NK-92 treated with Interleukin-12 subunit alpha and Interleukin-12 subunit beta, amount 100 ng/mL, for 24 hours (cell line): ENCODE measurements around the gene PRKCZ.
"Not testable (repeated sequence)": the region's sequence is repeated elsewhere in the genome, so short reads cannot be mapped to it uniquely, and the experiment has no call there.

ENCODE experiments used
- DNase-seq: peaks from one replicate; lab custom pipeline; 2025; lab: John Stamatoyannopoulos, UW

PRKCZ gene

DNA sequence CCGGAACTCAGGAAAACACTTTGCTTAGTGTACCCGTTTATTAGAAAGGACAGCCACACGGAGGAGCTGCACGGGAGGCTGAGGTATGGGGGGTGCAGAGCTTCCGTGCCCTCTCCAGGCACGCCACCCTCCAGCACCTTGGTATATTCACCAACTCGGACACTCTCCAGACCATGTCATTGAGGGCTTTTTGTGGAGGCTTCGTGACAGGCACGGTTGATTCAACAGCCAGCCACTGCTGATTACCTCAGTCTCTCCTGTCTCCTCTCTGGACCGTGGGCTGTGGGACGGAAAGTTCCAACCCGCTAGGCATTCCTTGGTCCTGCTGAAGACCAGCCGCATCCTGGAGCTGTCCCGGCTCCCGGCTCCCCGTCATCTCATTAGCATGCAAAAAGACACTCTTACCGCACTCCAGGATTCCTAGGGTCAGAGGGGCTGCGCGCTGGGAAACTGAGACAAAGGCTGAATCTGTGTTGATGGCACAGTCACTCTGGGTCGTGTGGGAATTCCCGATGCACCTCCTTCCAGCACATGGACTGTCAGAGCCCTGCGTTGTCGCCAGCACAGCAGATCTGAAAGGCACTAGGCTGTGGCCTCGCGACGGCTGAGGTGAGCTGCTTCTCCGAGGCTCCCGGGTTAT, 65.6 kb downstream of the PRKCZ start:
- no peak for DNase-seq

DNA sequence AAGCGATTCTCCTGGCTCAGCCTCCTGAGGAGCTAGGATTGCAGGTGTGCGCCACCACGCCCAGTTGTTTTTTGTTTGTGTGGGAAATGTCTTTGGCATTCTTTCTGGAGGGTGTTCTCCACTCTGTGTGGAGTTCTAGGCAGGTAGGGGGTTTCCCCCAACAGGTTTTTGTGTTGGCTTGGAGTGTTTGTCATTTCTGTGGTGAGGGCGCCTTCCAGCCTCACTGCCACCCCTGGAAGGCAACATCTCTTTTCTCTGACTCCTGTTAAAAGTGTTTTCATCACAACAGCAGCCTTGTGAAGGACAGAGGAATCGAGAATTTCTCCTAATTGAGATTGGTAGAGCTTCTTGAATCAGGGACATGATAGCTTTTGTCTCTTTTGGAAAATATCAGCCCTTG, 69.7 kb downstream of the PRKCZ start:
- DNase-seq: no peak

DNA sequence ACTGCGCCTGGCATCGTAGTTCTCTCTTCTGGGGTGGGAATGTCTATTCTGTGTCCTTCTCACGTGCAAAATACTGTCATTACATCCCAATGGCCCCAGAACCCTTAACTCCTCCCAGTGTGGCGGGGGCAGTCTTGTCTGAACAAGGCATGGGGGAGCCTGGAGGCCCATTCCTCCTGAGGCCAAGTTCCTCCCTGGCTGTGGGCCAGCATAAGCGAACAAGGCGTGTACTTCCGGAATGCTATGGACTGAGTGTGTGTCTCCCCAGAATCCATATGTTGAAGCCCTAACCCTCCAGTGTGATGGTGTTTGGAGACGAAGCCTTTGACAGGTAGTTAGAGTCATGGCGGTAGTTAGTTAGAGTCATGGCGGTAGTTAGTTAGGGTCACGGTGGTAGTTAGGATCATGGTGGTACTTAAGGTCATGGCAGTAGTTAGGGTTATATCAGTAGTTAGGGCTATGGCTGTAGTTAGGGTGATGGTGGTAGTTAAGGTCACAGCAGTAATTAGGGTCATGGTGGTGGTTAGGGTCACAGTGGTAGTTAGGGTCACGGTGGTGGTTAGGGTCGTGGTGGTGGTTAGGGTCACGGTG, 71.0 kb downstream of the PRKCZ start:
- no peak for DNase-seq

DNA sequence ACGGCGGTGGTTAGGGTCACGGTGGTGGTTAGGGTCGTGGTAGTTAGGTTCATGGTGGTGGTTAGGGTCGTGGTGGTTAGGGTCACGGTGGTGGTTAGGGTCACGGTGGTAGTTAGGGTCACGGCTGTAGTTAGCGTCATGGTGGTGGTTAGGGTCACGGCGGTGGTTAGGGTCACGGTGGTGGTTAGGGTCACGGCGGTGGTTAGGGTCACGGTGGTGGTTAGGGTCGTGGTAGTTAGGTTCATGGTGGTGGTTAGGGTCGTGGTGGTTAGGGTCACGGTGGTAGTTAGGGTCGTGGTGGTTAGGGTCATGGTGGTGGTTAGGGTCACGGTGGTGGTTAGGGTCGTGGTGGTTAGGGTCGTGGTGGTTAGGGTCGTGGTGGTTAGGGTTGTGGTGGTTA, 71.6 kb downstream of the PRKCZ start:
- DNase-seq: not testable (repeated sequence)

DNA sequence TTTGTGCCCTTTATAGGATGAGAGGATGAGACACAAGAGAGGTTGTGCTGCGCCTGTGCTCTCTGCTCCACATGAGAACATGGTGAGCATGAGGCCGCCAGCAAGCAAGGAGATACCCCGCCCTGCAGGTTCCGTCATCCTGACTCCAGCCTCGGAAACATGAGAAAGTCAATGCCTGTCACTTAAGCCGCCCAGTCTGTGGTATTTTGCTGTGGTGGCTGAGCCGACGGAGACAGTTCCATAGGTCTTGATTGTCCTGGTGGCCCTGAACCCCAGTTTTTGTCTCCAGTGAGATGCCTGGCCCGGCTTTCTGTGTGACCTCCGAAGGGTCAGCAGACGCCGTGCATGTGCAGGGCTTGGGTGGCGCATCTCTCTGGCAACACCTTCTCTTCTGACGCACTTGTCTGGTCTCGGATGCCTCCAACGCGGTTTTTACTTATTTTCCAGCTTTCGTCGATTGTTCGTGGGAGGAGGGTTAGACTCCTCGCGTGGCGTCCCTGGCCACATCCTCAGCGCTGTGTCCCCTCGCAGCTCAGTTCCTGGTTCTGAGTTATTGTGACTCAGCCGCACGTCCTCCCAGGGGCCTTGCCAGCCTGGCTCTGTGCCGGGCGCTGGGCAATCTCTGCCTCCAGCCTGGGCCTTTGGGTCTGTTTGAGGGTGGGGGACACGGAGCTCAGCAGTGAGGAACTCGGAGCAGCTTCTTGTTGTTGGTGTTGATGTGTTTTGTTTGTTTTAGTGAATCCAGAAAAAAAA, 74.4 kb downstream of the PRKCZ start:
- no peak for DNase-seq

DNA sequence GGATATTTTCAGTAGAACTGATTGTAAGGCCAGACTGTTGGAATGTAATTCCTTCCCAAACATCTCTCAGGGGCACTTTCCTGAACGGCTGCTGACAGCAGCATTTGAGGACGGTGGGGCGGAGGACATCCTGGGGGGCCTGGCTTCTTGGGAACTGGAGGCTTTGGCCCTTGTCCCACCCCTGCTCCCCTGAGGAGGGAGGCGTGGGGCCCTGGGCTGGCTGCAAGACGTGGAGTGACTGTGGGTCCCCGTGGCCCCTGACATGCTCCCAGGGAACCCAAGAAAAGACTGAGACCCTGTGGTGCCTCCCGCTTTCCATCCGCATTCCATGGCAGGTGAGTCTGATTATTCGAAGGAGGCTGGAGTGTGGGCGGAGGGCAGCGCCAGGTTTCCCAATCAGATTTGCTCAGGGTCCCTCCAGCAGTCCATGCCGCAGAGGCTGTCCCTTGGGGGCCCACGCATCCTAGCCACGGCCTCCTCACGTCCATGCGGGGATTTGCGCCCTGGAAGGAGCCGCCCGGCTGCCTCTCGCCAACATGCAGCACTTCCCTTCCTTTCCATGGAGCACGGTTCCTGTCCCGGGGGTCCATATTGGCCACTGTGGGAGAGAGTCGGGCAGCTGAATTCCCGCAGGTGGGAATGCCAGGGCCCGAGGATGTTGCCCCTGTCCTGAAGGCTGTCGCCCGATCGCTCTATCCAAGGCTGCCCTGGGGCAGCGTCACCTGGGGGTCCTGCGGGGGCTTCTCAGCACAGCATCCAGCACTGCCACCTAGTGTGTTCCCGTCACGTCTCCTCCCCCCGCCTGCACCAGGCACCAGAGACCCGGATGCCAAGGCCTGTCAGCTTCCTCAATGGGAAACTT, 75.4 kb downstream of the PRKCZ start:
- no peak for DNase-seq

DNA sequence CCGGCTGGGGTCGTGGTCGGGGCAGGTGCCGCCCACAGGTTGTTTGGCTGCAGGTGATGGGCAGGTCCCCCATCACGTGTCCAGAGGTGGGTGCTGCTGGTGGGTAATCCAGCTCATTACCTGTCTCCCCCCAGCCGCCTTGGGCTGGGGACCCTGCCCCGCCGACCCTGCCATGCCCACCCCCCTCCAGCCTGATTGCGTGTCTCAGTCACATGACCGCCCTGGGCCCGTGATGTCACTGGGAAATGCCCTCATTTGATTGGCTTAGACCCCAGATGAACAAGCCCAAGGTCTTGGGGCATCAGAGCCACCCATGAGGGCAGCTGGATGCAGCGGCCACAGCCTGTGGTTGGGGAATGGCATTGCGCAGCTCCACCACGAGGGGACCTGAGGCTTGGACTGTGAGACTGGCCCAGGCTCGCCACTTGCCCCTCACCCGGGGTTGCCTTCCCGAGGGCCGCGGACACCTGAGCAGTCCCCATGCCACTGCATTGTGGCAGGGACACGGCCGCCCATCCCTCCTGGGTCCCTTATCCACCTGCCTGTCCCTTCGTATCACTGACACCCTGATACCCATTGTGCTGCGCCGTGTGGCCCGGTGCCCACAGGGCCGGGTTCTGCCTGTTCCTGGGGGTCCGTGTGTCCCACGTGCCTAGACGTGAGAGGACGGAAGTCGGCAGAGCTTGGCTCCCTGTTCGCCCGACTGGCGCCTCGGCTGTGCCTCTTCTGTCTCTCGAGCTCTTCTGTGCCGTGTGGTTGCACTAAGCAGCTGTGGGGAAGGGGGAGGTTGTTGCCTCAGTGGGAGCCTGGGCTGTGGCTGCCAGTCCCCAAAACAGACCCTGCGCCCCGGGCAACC, 76.3 kb downstream of the PRKCZ start:
- no peak for DNase-seq

DNA sequence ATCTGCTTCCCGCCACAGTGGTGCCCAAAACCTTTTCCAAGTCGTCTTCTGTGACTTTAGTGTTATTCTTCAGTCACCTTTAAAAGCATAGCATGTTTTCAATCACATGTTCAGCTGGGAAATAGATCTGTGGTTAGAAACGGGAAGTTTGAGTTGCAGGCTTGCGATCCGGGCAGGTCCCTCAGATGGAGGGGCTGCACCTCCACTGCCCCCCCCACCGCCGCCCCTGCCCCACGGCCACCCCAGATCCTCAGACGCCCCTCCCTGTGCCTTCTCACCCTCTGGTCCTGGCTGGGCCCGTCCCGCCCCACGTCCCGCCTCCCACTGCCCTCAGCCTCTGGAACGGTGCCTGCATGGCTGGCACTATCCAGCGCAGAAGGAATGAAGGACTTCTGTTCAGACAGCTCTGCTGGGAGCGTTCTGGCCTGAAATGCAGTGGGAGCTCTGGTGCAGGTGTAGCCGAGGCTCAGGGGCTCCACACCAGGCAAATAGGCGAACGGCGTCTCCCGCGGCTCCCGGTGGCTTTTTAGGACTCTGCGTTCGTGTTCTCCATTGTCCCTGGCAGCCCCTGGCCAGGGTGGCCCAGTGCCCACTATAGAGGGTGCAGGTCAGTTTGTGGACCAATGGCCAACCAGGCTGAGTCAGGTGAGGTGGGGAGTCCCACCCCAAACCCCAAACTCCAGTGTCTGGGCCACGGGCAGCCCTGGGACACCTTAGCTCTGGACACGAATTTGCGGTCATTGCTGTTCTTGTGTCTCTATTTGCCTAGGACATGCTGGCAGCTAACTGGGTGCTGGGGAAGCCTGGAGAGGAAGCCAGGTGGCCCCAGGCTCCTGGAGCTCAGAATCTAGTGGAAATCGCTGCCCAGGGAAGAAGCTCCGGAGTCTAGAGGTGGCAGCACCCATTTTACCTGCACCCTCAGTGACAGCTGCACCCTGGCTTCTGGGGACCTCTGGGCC, 77.3 kb downstream of the PRKCZ start:
- DNase-seq: no peak

DNA sequence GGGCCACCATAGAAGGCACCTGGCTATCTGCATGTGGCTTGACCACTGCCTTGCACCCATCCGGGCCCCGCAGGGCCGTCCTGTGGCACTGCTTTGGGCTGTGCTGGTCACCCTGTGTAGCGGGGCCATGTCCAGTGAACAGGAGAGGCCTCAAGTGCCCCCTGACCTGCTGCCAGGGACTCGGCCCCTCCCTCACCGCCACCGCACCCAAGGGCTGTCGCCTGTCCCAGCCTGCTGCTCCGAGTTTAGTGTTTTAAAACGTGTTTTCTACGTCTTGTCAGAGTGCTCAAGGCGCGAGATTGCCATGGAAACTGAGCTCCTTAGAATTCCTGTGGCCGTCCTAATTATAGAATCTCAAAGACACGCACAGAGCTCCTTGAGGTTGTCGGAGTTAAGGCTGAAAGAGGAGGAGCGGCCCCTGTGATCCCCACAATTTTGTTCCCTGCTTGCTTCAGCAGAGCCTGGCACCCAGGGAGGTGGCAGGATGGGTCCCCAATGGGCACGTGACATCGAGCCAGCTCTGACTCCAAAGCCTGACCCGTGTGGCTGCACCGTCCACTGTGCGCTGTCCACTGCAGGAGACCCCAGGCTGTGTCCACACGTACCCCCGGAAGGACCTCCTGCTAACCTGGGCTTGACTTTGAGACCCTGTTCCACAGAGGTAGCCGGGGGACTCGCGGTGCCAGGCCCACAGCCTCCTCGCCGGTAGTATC, 78.1 kb downstream of the PRKCZ start:
- DNase-seq: no peak

DNA sequence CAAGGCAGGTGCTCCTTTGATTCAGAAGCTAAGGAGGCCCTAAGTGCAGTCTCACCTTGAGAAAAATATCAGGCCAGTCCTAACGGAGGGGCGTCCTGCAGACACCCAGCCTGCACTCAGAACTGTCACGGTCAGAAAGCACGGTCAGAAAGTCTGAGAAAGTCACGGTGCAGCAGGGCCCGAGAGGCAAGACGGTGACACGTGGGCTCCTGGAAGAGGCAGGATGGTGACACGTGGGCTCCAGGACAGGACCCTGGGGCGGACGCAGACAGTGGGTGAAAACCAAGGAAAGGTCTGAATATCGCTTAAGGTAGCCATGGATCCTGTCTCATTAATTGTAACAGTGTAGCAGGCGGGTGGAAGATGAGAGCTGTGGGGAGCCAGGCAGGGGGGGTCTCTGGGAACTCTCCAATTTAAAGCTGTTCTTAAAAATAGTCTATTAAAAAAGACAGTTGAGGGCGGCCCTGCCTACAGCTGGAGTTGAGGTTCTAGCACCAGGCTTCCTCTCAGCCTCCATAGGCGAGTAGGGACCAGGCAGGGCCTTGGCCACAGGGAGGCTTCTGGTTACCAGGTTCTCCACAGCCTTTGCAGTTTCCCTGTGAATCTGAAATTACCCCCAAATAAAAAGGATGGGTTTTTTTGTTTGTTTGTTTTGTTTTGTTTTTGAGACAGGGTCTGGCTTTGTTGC, 79.2 kb downstream of the PRKCZ start:
- no peak for DNase-seq

DNA sequence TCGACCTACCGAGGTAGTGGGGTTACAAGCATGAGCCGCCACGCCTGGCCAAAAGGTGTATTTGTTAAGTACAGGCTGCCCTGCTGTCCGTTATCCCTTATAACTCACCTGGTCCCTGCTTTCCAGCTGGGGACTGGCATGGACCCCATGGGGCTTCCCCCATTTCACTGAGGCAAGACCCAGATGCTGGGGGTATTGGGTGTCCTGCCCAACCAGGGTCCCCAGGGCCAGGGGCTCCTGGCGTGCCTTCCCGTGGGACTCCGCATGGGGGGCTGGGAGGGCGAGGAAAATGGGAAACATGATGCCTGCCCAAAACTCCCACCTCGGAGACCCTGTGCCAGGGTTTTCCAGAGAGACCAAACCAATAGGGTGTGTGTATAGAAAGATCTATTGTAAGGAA, 79.9 kb downstream of the PRKCZ start:
- no peak for DNase-seq

DNA sequence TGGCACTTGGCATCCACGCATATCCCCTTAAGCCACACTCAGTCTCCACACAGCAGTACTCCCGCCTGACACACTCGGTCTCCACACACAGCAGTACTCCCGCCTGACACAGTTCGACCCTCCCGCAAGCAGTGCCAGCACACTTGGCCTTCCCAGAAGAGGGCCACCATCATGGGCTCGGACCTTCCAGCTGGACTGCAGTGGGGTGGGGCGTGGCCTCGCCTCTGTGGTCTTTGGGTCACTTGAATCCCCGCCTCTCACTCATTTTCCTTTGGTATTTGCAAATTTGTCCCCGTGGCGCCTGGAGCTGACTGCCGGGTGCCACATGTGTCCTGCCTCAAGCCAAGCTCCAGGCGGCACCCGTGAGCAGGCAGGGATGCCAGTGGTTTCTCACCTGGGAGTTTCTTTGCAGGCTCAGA, 80.7 kb downstream of the PRKCZ start:
- no peak for DNase-seq

DNA sequence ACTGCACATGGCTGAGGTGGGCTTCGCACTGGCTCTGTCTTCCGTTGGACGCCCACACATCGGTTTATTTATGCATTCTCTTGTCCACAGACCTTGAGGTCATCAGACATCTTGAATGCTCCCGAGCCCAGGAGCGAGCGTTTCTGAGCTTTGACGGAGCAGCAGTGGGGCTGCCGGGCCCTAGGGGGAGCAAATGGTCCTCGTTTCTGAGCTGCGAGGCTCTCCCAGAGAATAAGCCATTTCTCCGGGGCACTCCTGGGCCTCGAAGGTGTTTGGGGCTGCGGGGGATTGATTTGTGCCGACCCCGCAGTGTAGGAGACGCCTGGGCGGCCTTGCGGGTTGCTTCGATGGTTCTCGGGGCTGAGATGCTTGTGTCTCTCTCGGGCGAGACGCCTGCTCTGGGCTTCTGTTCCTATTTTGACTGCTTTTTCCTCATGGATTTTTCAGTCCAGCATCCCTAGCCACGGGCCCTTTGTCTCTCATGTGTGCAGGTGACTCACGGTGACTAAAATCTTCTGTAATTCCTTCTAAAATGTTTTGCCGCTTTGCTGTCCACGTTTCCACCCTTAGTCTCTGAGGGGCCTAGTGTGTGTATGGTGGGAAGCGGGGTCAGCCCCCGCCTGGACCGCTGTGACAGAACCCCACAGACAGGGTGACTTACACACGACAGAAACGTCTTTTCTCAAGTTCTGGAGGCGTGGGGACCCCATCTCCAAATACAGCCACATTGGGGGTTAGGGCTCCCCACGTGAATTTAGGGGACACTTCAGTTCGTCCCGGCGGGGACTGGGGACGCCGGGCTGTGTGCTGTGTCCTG, 82.2 kb downstream of the PRKCZ start:
- DNase-seq: no peak

DNA sequence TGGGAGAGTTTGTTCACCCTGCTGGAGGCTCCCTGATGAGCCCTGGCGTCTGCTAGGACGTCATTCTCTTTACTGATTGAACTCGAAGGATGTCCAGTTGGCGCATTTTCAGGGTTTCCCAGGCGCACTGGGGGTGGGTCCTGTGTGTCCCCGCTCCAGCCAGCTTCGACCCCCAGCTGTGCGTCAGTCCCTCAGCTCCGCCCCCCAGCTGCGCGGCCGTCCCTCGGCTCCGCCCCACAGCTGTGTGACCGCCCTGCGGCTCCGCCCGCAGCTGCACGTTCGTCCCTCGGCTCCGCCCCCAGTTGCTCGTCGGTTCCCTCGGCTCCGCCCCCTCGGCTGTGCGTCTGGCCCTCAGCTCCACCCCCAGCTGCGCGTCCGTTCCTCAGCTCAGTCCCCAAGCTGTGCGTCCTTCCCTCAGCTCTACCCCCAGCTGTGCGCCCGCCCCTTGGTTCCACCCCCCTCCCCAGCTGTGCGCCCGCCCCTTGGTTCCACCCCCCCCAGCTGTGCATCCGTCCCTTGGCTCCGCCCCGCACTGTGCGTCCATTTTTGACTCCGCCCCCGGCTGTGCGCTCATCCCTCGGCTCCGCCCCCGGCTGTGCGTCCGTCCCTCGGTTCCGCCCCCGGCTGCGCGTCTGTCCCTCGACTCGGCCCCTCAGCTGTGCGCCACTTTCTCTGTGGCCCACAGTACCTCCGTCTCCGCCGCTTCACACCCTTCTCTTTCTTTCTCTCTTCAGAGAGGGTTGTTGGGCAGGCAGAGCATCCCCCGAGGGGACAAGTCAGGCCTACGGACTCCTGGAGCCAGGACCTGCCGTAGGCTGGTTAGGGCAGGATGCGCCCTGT, 83.0 kb downstream of the PRKCZ start:
- DNase-seq: no peak

DNA sequence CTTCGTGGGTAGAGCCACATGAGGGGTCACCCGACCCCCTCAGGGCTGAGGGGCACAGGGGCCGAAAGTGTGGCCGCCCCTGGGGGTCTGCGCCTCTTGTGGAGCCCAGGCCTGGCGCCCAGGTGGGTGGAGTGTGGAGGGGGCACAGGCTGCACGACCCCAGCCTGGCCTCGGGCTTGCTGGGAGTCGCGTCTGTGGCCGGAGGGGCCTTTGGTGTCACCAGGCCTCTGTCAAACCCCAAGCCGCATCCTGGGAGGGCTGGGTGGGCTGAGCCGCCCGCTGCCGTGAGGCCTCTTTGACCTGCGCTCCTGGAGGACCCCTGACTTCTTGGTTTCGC, 83.6 kb downstream of the PRKCZ start:
- no peak for DNase-seq

DNA sequence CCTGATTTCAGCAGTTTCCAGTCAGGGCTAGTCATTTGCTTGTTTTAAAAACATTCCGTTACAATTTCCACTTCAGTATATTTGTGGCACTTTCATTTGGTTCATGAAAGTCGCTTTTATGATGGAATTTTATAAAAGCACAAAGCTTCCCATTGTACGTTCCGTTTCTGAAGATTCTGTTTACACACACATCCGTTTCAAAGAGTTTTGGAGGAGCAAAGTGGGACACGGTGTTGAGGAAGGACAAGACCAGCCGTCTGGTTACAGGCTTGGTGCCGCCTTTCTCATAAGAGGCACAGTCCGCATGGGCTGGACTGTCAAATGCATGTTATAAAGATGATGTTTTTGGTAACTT, 84.0 kb downstream of the PRKCZ start:
- no peak for DNase-seq

DNA sequence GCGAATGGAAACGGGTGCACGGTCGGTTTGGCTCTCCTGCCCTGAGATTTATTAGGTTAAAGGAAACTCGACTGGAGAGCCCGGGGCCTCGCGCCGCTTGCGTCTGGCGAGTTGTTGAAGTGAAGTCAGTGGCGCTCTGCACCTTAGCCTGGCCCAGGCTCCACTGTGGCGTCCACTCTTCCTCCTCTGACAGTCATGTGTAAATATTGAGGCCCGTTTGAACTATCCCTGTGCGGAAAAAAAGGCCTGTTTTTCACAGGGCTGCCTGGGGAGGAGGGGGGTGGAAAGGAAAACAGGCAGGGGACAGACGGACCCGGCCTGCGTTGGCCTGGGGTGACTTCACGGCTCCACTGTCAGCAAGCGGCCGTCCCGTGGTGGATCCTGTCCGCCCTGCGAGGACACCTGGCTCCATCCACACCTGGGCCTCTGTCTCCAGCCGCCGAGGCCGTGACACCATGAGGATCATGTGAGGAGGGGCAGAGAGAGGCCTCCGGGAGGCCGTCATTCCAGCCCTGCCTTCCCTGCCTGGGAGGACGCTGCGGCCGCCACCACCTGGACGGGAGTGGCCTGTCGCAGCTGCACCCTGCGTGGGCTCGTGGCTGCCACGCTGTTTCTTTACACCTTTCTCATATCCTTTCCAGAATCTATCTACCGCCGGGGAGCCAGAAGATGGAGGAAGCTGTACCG, 84.6 kb downstream of the PRKCZ start:
- DNase-seq: no peak
